ENCODE data around the gene KCNH4.

The KCNH4 gene

DNA sequence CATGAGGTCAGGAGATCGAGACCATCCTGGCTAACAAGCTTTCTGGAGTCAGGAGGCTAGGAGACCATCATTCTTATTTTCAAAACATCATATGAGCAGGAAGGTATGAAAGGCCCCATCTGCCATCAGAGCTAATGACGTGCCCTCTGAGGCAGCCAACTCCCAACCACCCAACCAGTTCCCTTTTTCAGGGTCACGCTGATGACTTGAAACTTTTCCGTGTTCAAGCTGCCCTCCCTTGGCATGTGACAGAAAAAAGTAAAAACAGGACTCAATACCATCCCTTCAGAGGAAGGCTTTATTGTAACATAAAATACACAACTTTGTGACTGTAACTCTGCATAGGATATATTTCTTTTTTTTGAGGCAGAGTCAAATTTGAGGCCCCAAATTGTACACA, 18.0 kb upstream of the KCNH4 start:
- Mint-ChIP-seq H3K4me1 (peaks cover 7% of the 10 kb centered on the region), H3K36me3 (ENCODE audit: low read depth) (peaks cover 25% of the 10 kb centered on the region), H3K4me3 (no peak overlapping the region), H3K27ac (no peak overlapping the region), H3K9me3 (no peaks in the 10 kb centered on the region), H3K27me3 (ENCODE audit: low read depth) (no peaks in the 10 kb centered on the region)
- TF ChIP-seq CTCF (IDR thresholded peaks at IDR 0.05; ENCODE audit: unreplicated experiment in 3 of 3): no peak

DNA sequence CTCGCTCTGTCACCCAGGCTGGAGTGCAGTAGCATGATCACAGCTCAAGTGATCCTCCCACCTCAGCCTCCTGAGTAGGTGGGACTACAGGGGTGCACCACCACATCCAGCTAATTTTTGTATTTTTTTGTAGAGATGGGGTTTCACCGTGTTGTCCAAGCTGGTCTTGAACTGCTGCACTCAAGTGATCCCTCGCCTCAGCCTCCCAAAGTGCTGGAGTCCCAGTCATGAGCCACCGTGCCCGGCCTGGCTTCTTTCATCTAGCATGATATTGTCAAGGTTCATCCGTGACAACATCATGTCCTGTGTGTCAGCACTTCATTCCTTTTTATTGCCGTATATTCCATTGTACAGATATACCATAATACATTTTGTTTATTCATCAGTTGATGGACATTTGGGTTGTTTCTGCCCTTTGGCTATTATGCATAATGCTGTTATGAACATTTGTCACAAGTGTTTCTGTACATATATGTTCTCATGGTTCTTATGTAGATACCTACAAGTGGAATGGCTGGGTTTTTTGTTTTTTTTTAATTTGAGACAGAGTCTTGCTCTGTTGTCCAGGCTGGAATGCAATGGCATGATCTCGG, 16.7 kb upstream of the KCNH4 start:
- Mint-ChIP-seq H3K27ac (no peak overlapping the region), H3K9me3 (no peaks in the 10 kb centered on the region), H3K36me3 (ENCODE audit: low read depth) (peaks cover 16% of the 10 kb centered on the region), H3K4me3 (peak overlapping the region in 1 of 3 experiments; percentile 34), H3K27me3 (ENCODE audit: low read depth) (no peaks in the 10 kb centered on the region), H3K4me1 (peaks cover 10% of the 10 kb centered on the region)
- TF ChIP-seq CTCF (IDR thresholded peaks at IDR 0.05; ENCODE audit: unreplicated experiment in 3 of 3): no peak

- Mint-ChIP-seq H3K4me3 (peak within 1 kb of the TSS; percentile 85 to 94 (median 93)), H3K27me3 (ENCODE audit: low read depth) (no peaks in the 10 kb centered on the region)
Observed at GRCh38 chr17:42193969-42194899, 13.3 kb upstream of the KCNH4 start, which contains the start of gene GHDC. TSS of gene GHDC (minus strand) at chr17:42194494. CDS start at chr17:42193581, 913 bp downstream.

DNA sequence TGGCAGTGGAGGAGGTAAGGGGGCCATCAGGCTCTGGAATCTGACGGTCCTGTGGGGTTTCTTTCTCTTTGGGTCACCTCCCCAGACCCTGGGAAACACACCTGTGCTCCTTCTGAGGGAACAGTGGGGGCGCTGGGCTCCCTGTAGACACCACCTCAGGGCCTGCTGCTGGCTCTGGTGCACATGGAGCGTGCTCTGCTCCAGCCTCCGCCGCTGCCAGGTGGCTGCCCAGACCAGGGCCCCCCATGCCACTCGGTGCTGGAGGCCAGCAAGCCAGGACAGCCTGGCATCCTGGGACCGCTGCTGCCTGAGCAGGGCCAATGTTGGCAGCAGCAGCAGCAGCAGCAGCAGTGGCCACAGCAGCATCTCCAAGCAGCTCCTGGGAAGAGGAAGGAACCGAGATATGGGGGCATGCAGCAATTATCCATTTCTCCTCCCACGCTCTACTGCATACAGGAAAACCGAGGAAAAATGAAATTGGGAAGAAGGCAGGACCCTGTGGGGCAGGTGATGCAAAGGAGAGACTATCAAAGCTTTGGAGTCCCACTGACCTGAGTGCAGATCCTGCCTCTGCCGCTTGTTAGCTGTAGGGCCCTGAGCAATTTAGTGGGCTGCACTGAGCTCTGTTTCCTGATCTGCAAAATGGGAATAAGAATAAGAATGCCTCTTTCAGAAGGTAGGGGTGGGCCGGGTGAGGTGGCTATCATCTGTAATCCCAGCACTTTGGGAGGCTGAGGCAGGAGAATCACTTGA, 12.4 kb upstream of the KCNH4 start:
- no peaks in the 10 kb centered on the region for H3K36me3 Mint-ChIP-seq (ENCODE audit: low read depth)
- H3K4me1 Mint-ChIP-seq: peaks cover 10% of the 10 kb centered on the region
- TF ChIP-seq CTCF (IDR thresholded peaks at IDR 0.05; ENCODE audit: unreplicated experiment in 3 of 3): no peak
- no peaks in the 10 kb centered on the region for H3K9me3 Mint-ChIP-seq
- H3K27ac Mint-ChIP-seq: peak overlapping the region in 1 of 3 experiments; percentile 77
- H3K4me3 Mint-ChIP-seq: peak overlapping the region; percentile 85 to 94 (median 93)
- no peaks in the 10 kb centered on the region for H3K27me3 Mint-ChIP-seq (ENCODE audit: low read depth)

More at GRCh38 chr17:42193969-42194899, 13.3 kb upstream of the KCNH4 start, which contains the start of gene GHDC:
- Mint-ChIP-seq H3K27ac (peak within 1 kb of the TSS; percentile 57 to 82 (median 77)), H3K36me3 (ENCODE audit: low read depth) (no peaks in the 10 kb centered on the region), H3K9me3 (no peaks in the 10 kb centered on the region), H3K4me1 (peaks cover 10% of the 10 kb centered on the region)
- no peak for TF ChIP-seq CTCF (IDR thresholded peaks at IDR 0.05; ENCODE audit: unreplicated experiment in 3 of 3)

- Mint-ChIP-seq H3K27me3 (ENCODE audit: low read depth) (no peaks in the 10 kb centered on the region), H3K9me3 (no peaks in the 10 kb centered on the region), H3K4me3 (peak overlapping the region; percentile 65 to 85 (median 74)), H3K4me1 (peaks cover 10% of the 10 kb centered on the region), H3K36me3 (ENCODE audit: low read depth) (no peaks in the 10 kb centered on the region), H3K27ac (no peak overlapping the region)
- no peak for TF ChIP-seq CTCF (IDR thresholded peaks at IDR 0.05; ENCODE audit: unreplicated experiment in 3 of 3)
Observed at GRCh38 chr17:42192189-42193126, 11.5 kb upstream of the KCNH4 start.

Measured in nephron (organoid).